HepG2 (cell line): ENCODE measurements around the gene SYTL1.

ENCODE experiments used
- ATAD3A ChIP-seq: sonication (generic); formaldehyde crosslinking; IDR thresholded peaks from 2 replicates; pipeline ENCODE4 v1.4.0; 2020; ENCODE audit warnings: missing genetic modification reagents
- CREM ChIP-seq, 2 experiments: sonication (generic) in 1 of 2; formaldehyde crosslinking in 1 of 2; IDR thresholded peaks; 2 replicates each; pipeline versions ENCODE4 v1.4.0 to v1.6.1; 2016 to 2020; ENCODE audit warnings: antibody characterized with exemption in 1 of 2, mild to moderate bottlenecking in 1 of 2, missing genetic modification reagents in 1 of 2
- CTCF ChIP-seq: sonication (generic); formaldehyde crosslinking; IDR thresholded peaks from 2 replicates; pipeline ENCODE4 v1.5.0; 2020; ENCODE audit warnings: mild to moderate bottlenecking, missing genetic modification reagents, moderate library complexity
- DPF2 ChIP-seq: sonication (generic); formaldehyde crosslinking; IDR thresholded peaks from 2 replicates; pipeline ENCODE4 v1.4.0; 2020; ENCODE audit warnings: mild to moderate bottlenecking, low read depth, missing genetic modification reagents, borderline replicate concordance
- NPAS2 ChIP-seq: sonication (generic); formaldehyde crosslinking; IDR thresholded peaks from 2 replicates; pipeline ENCODE4 v1.8.0; 2022; ENCODE audit warnings: mild to moderate bottlenecking, missing genetic modification reagents, borderline replicate concordance
- RFX5 ChIP-seq: IDR thresholded peaks from 2 replicates; pipeline ENCODE4 v1.6.1; 2011; ENCODE audit warnings: low read depth, low read length, improper control_type of control experiment
- ZBTB10 ChIP-seq: sonication (generic); formaldehyde crosslinking; IDR thresholded peaks from 2 replicates; pipeline ENCODE4 v1.4.0; 2020; ENCODE audit warnings: missing genetic modification reagents, borderline replicate concordance
- TF ChIP-seq, protein P1 (sequence below): sonication (generic); formaldehyde crosslinking; IDR thresholded peaks from 2 replicates; pipeline ENCODE4 v1.4.0; 2020; ENCODE audit warnings: missing genetic modification reagents

DNA sequence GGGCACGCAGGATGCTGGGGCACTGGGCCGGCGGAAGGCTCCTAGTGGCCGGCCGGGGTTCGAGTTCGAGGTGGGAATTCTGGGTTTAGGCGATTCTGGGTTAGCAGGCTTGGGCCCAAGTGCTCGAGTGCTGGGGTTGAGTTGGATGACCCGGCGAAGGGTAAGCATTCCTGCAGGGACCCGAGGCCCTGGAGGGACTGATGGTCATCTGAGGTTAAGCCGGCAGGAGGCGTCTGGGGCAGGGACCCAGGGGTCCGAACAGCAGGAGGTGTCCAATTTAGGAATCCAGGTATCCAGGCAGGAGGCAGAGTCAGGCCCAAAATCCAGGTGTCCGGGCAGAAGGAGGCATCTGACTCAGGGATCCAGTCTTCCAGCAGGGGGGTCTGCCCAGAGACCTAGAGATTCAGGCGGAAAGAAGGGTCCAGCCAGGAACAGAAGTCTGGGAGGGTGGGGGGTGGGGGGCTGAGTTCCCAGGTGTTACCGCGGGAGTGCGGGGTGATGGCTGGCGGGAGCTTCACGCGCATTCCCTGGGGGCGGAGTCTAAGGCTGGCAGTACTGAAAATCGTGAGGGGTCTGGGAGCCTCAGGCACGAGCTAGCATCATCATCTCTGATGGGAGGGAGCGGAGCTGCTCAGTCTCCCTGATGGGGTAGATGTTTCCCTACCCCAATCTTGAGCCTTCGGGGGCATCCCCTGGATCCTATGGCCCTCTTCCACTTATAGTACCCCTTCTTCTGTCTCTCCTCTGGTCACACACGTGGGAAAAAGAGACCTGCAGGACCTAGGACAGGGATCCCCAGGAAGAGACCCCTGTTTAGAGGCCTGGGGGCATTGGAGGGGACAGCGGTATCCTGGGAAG, 51.2 kb downstream of the SYTL1 start:
- no peak for TF ChIP-seq ZBTB10 (CRISPR knock-in tag)
- TF ChIP-seq CREM (IDR thresholded peaks at IDR 0.05): no peak
- no peak for TF ChIP-seq CREM (CRISPR knock-in tag; IDR thresholded peaks at IDR 0.05)
- no peak for TF ChIP-seq RFX5
- no peak for TF ChIP-seq NPAS2 (CRISPR knock-in tag)
- TF ChIP-seq ATAD3A (CRISPR knock-in tag): no peak
- TF ChIP-seq CTCF (CRISPR knock-in tag): peak; percentile 57
- TF ChIP-seq DPF2 (CRISPR knock-in tag): no peak
- TF ChIP-seq, protein P1, sequence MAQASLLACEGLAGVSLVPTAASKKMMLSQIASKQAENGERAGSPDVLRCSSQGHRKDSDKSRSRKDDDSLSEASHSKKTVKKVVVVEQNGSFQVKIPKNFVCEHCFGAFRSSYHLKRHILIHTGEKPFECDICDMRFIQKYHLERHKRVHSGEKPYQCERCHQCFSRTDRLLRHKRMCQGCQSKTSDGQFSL (CRISPR knock-in tag): no peak
